K562 (cell line): Measurements from ENCODE around the gene NUBPL. TPM values are rescaled to one million over a fixed set of nuclear protein-coding genes. Genes with fewer than 3 reads are reported as not detected.
"Not testable (repeated sequence)": the region's sequence is repeated elsewhere in the genome, so short reads cannot be mapped to it uniquely, and the experiment has no call there.

Source experiments
- ATAC-seq: fragments of 200-7000 bp; cut with Tn5 transposase; 3 replicates; pipeline ENCODE4 v1.9.1; 2020; ENCODE audit warnings: moderate library complexity
- BruUV-seq: library from RNA; stranded (reverse); fragments of 400-500 nt; replicated peaks from 2 replicates; lab custom pipeline; 2021; lab: Mats Ljungman, UMichigan
- CTCF ChIA-PET: fragments of 300-600 bp; formaldehyde crosslinking; extraction: SDS; loops from one replicate; lab custom pipeline; 2021; ENCODE audit warnings: low intra/inter-chr PET ratio; lab: Yijun Ruan, JAX
- POLR2A ChIA-PET: fragments of 300-600, 350-650 bp; sonication (Branson Sonifier 250); formaldehyde crosslinking; extraction: SDS; loops from one replicate; lab custom pipeline; 2021; ENCODE audit warnings: antibody characterized with exemption, inconsistent platforms; lab: Yijun Ruan, JAX
- DNase-seq, 4 experiments: peaks; one replicate each; pipeline versions ENCODE4 v3.0.0 to v3.0.0-alpha.2; 2011 to 2018; ENCODE audit warnings: low spot score in 3 of 4, mixed read lengths in 3 of 4; ENCODE audit errors: extremely low read depth in 1 of 4
- FAIRE-seq: peaks from 2 replicates; lab custom pipeline; 2011; peaks lifted over from hg19 to GRCh38; lab: Jason Lieb, UNC
- H2AFZ ChIP-seq: 2 replicates; pipeline ENCODE4 v1.6.0; 2011; ENCODE audit warnings: low read depth, low read length, control low read depth, inconsistent platforms
- H3K27ac ChIP-seq: fragments of 200-600 bp; 3 replicates; pipeline ENCODE4 v1.8.0; 2011; ENCODE audit warnings: low read depth, mild to moderate bottlenecking, control low read depth, inconsistent platforms, low read length, moderate library complexity, mixed read lengths; ENCODE audit errors: extremely low read depth
- H3K27me3 ChIP-seq, 2 experiments: fragments of 300-600 bp in 1 of 2; 2 replicates in 1 of 2; 3 replicates in 1 of 2; pipeline versions ENCODE4 v1.6.0 to v1.8.0; 2011; ENCODE audit warnings: inconsistent platforms in 2 of 2, low read length in 2 of 2, mild to moderate bottlenecking in 1 of 2, mixed read lengths in 1 of 2, moderate library complexity in 1 of 2; ENCODE audit not compliant: control insufficient read depth in 2 of 2, insufficient read depth in 2 of 2
- H3K36me3 ChIP-seq: fragments of 300-600 bp; 3 replicates; pipeline ENCODE4 v1.8.0; 2011; ENCODE audit warnings: mild to moderate bottlenecking, low read length, inconsistent platforms; ENCODE audit not compliant: control insufficient read depth, insufficient read depth
- H3K4me1 ChIP-seq, 2 experiments: fragments of 200-600 bp in 1 of 2; replicated peaks in 1 of 2; 2 replicates in 1 of 2; 3 replicates in 1 of 2; pipeline versions ENCODE4 v1.5.1 to v1.8.0; 2011; ENCODE audit warnings: inconsistent platforms in 2 of 2, low read length in 2 of 2, mild to moderate bottlenecking in 1 of 2, mixed read lengths in 1 of 2, moderate library complexity in 1 of 2; ENCODE audit not compliant: control insufficient read depth in 2 of 2, insufficient read depth in 2 of 2
- H3K4me2 ChIP-seq: 2 replicates; pipeline ENCODE4 v1.6.1; 2011; ENCODE audit warnings: low read length, control low read depth, inconsistent platforms, mixed read lengths; ENCODE audit not compliant: insufficient read depth
- H3K4me3 ChIP-seq: fragments of 200-600 bp; sonication (generic), shearing (Covaris generic); 2 replicates; pipeline ENCODE4 v1.5.1; 2016; ENCODE audit warnings: control low read depth, inconsistent platforms
- H3K79me2 ChIP-seq: fragments of 200-600 bp; 3 replicates; pipeline ENCODE4 v1.8.0; 2011; ENCODE audit warnings: low read length, inconsistent platforms; ENCODE audit not compliant: control insufficient read depth, insufficient read depth
- H3K9ac ChIP-seq, 2 experiments: 2 replicates each; pipeline versions ENCODE4 v1.6.0 to v1.6.1; 2011; ENCODE audit warnings: low read depth in 2 of 2, low read length in 2 of 2, control low read depth in 1 of 2, inconsistent platforms in 1 of 2, mild to moderate bottlenecking in 1 of 2, mixed read lengths in 1 of 2; ENCODE audit not compliant: insufficient read depth in 1 of 2
- H3K9me1 ChIP-seq: one replicate; pipeline ENCODE4 v1.6.0; 2011; ENCODE audit warnings: inconsistent platforms, mild to moderate bottlenecking, low read length, moderate library complexity; ENCODE audit not compliant: control insufficient read depth, insufficient read depth
- H3K9me3 ChIP-seq: replicated peaks from 2 replicates; pipeline ENCODE4 v1.5.1; 2011; ENCODE audit warnings: low read depth, low read length, inconsistent platforms; ENCODE audit not compliant: control insufficient read depth, insufficient read depth
- H4K20me1 ChIP-seq: replicated peaks from 2 replicates; pipeline ENCODE4 v1.6.1; 2011; ENCODE audit warnings: low read length, inconsistent platforms, mixed read lengths; ENCODE audit not compliant: control insufficient read depth, insufficient read depth
- EGR1 ChIP-seq: fragments of 450-650 bp; conservative IDR thresholded peaks from 2 replicates; pipeline ENCODE4 v1.6.1; 2017; ENCODE audit warnings: mild to moderate bottlenecking
- JUN ChIP-seq, 2 experiments: sonication (generic) in 1 of 2; formaldehyde crosslinking in 1 of 2; IDR thresholded peaks; 2 replicates each; pipeline versions ENCODE4 v1.6.1 to v1.8.0; 2012 to 2022; ENCODE audit warnings: borderline replicate concordance in 2 of 2, mild to moderate bottlenecking in 2 of 2, improper control_type of control experiment in 1 of 2, low read depth in 1 of 2, low read length in 1 of 2, missing genetic modification reagents in 1 of 2
- TSC22D4 ChIP-seq: fragments of 450-650 bp; IDR thresholded peaks from 2 replicates; pipeline ENCODE4 v1.6.1; 2016; ENCODE audit warnings: missing genetic modification characterization, missing biosample characterization, control low read depth
- ZNF57 ChIP-seq: fragments of 450-650 bp; formaldehyde crosslinking; IDR thresholded peaks from 2 replicates; pipeline ENCODE4 v1.4.0; 2020; ENCODE audit warnings: mild to moderate bottlenecking, moderate library complexity
- ZNF717 ChIP-seq: fragments of 250-450 bp; sonication (Bioruptor Pico); IDR thresholded peaks from 2 replicates; pipeline ENCODE4 v1.5.0; 2021
- WGBS: fragments of 100-300 bp; shearing (Covaris generic); methylation state at CpG from one replicate; pipeline ENCODE4 v1.1.6; 2016; ENCODE audit warnings: low coverage, mixed read lengths; ENCODE audit not compliant: insufficient coverage; ENCODE audit errors: missing lambda C conversion rate; 5-methylcytosine and 5-hydroxymethylcytosine counted together
- in situ Hi-C: fragments of 300-500 bp; cut with MboI; formaldehyde crosslinking; loops from 4 replicates; pipeline ENCODE4 v1.15.0; 2018; ENCODE audit warnings: inconsistent platforms, mixed read lengths
- intact Hi-C: fragments of 100-400 bp; cut with micrococcal nuclease; formaldehyde crosslinking; loops from 2 replicates; pipeline ENCODE4 v1.14.2; 2022
- polyA plus RNA-seq, 8 experiments: library from polyadenylated mRNA; depleted of rRNA in 4 of 8; stranded (reverse) in 5 of 8; unstranded in 3 of 8; fragments of >200 nt; fragmentation: Nextera tagmentation in 2 of 8; fragmentation: Illumina TruSeq in 1 of 8; extraction: Ambion mirVana in 2 of 8; extraction: Trizol in 1 of 8; gene quantifications; 2 replicates each; pipeline versions ENCODE4 v1.2.1 to v1.2.3, GENCODE V29; 2011 to 2014; ENCODE audit warnings: inconsistent platforms in 1 of 8, missing spikeins in 1 of 8
- total RNA-seq, 7 experiments: library from RNA; depleted of rRNA in 6 of 7; stranded (reverse); fragments of >200 nt in 6 of 7; fragmentation: Illumina TruSeq in 2 of 7; extraction: Trizol in 2 of 7; gene quantifications; 2 replicates each; pipeline versions ENCODE4 v1.2.1 to v1.2.3, GENCODE V29; 2011 to 2021; ENCODE audit warnings: low replicate concordance in 1 of 7
- TF ChIP-seq, protein P1 (sequence below): IDR thresholded peaks from 3 replicates; pipeline ENCODE4 v1.6.1; 2011; ENCODE audit warnings: borderline replicate concordance, mild to moderate bottlenecking, moderate library complexity; ENCODE audit not compliant: insufficient read length; ENCODE audit errors: extremely low read depth

The NUBPL gene
- total and polyA plus RNA-seq, 9 of the 15 experiments (the other 6 are each of a cell fraction or from before 2014, with no cell fraction given): 3.2 to 8.7 (median 6.1) TPM

DNA sequence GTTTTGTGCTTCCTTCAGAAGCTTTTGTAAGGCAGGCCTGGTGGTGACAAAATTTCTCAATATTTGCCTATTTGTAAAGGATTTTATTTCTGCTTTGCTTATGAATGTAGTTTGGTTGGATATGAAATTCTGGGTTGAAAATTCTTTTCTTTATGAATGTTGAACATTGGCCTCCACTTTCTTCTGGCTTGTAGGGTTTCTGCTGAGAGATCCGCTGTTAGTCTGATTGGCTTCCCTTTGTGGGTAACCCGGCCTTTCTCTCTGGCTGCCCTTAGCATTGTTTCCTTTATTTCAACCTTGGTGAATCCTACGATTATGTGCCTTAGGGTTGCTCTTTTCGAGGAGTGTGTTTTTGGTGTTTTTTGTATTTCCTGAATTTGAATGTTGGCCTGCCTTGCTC is 58.2 kb downstream of the NUBPL start (continued):
- TF ChIP-seq TSC22D4: no peak
- no peak for TF ChIP-seq ZNF717 (CRISPR knock-in tag)
- no peak for TF ChIP-seq JUN (IDR thresholded peaks at IDR 0.05; ENCODE audit: borderline replicate concordance, low read depth, low read length)
- no peak for TF ChIP-seq JUN (CRISPR knock-in tag; IDR thresholded peaks at IDR 0.05; ENCODE audit: borderline replicate concordance)
- TF ChIP-seq, protein P1, sequence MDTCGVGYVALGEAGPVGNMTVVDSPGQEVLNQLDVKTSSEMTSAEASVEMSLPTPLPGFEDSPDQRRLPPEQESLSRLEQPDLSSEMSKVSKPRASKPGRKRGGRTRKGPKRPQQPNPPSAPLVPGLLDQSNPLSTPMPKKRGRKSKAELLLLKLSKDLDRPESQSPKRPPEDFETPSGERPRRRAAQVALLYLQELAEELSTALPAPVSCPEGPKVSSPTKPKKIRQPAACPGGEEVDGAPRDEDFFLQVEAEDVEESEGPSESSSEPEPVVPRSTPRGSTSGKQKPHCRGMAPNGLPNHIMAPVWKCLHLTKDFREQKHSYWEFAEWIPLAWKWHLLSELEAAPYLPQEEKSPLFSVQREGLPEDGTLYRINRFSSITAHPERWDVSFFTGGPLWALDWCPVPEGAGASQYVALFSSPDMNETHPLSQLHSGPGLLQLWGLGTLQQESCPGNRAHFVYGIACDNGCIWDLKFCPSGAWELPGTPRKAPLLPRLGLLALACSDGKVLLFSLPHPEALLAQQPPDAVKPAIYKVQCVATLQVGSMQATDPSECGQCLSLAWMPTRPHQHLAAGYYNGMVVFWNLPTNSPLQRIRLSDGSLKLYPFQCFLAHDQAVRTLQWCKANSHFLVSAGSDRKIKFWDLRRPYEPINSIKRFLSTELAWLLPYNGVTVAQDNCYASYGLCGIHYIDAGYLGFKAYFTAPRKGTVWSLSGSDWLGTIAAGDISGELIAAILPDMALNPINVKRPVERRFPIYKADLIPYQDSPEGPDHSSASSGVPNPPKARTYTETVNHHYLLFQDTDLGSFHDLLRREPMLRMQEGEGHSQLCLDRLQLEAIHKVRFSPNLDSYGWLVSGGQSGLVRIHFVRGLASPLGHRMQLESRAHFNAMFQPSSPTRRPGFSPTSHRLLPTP: no peak
- no peak for TF ChIP-seq ZNF57 (CRISPR knock-in tag)

DNA sequence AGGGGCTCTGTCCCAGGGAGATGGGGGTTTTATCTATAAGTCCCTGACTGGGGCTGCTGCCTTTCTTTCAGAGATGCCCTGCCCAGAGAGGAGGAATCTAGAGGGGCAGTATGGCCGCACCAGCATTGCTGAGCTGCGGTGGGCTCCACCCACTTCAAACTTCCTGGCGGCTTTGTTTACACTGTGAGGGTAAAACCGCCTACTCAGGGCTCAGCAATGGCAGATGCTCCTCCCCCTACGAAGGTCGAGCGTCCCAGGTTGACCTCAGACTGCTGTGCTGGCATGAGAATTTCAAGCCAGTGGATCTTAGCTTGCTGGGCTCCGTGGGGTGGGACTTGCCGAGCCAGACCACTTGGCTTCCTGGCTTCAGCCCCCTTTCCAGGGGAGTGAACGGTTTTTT is 59.7 kb downstream of the NUBPL start:
- H2AFZ ChIP-seq, H3K27ac ChIP-seq, H3K27me3 ChIP-seq, in situ Hi-C loops, H3K36me3 ChIP-seq, FAIRE-seq, H3K4me2 ChIP-seq, POLR2A ChIA-PET, CTCF ChIA-PET, intact Hi-C loops, H3K4me1 ChIP-seq, BruUV-seq, H3K9me3 ChIP-seq, H3K4me3 ChIP-seq, H4K20me1 ChIP-seq, H3K9me1 ChIP-seq, H3K79me2 ChIP-seq, H3K9ac ChIP-seq: not testable (repeated sequence)
- 0 out of 2 replicates have a peak, but pooled peaks have one; percentile 10 for TF ChIP-seq EGR1
- DNase-seq (peak in 1 of 4 experiments; percentile 25), ATAC-seq (peak; percentile 65)
- 45% methylated on average over 10 of the region's 10 CpGs for WGBS
